ENCODE measurements around the gene NAT8L. TPM values are rescaled to one million over a fixed set of nuclear protein-coding genes. Genes with fewer than 3 reads are reported as not detected.

The NAT8L gene
- total and polyA plus RNA-seq, 9 donors, result 0.62 to 6.2 (median 2.2) TPM

DNA sequence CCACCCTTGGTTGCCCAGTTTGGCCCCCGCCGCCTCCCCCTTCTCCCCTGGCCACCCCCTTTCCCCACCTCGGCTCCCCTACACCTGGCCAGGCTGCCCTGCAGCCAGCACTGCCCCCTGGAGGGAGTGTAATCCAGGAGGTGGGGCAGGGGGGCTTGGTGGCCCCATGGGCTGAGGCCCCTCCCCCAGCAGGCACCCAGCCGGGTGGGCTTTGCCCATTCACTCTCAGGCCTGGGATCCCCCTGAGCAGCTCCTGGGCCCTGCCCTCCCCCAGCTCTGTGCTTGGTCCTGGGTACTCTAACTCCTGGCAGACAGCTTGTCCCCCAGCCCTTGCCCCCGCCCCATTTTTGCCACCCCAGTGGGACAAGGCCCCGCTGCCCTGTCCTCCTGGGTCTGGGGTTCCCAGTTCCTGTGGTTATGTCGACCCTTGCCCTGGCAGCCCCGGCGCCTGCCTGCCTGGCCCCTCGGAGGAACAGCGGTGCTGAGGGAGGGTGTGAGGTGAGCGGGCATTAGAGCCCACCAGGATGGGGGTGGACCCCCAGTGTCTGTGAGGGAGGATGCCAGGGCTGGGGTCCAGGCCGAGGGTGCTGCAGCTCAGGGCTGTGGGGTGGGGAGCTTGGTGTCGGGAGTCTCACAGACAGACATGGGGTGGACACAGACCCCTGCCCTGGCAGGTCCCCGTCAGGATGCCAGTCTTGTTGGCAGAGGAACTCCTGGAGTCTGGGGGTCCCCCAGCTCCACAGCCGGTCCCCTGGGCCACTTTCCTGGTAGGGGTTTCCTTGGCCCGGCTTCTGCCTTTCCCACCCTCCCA, 10.2 kb downstream of the NAT8L start:
- Histone ChIP-seq H3K4me3 (ENCODE audit: low read length) (no peak overlapping the region), H3K36me3 (ENCODE audit: control insufficient read depth, insufficient read depth, low read length) (no peaks in the 10 kb centered on the region), H3K27ac (ENCODE audit: low read length) (no peak overlapping the region), H3K4me1 (ENCODE audit: control insufficient read depth, insufficient read depth, low read length) (peaks cover 22% of the 10 kb centered on the region), H3K9me3 (replicated peaks; ENCODE audit: control insufficient read depth, low read depth, low read length) (no peaks in the 10 kb centered on the region), H3K27me3 (ENCODE audit: control insufficient read depth, insufficient read depth, low read length) (no peaks in the 10 kb centered on the region)
- 68% methylated on average over 9 of the region's 17 CpGs for WGBS (ENCODE audit: insufficient coverage)
- no peak for DNase-seq

DNA sequence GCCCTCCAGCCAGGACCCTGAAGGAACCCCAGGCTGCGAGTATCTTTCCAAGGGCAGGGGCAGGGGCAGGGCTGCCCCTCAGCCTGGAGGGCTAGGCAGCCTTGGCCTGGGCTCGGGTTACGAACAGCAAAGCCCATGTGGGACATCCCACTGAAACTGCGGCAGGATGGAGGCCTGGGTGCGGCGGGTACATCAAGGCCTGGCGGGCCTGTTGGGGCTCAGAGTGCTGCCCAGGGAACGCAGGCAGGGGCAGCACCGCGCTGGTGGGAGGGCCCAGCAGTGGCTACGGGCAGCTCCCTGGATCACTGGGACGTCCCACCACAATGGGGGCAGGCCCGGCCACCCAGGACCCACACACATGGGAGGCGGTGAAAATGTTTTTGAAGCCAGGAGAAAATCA, 10.9 kb downstream of the NAT8L start:
- WGBS (ENCODE audit: insufficient coverage), result 43% methylated on average over 10 of the region's 14 CpGs
- DNase-seq, result no peak
- H3K36me3 ChIP-seq (ENCODE audit: control insufficient read depth, insufficient read depth, low read length), result no peaks in the 10 kb centered on the region
- peaks cover 22% of the 10 kb centered on the region for H3K4me1 ChIP-seq (ENCODE audit: control insufficient read depth, insufficient read depth, low read length)
- H3K9me3 ChIP-seq (replicated peaks; ENCODE audit: control insufficient read depth, low read depth, low read length), result no peaks in the 10 kb centered on the region
- no peak overlapping the region for H3K27ac ChIP-seq (ENCODE audit: low read length)
- no peaks in the 10 kb centered on the region for H3K27me3 ChIP-seq (ENCODE audit: control insufficient read depth, insufficient read depth, low read length)
- no peak overlapping the region for H3K4me3 ChIP-seq (ENCODE audit: low read length)

GRCh38 chr4:2070421-2071251, 11.5 kb downstream of the NAT8L start:
- H3K36me3 ChIP-seq (ENCODE audit: control insufficient read depth, insufficient read depth, low read length), result no peaks in the 10 kb centered on the region
- H3K4me3 ChIP-seq (ENCODE audit: low read length), result no peak overlapping the region
- no peaks in the 10 kb centered on the region for H3K9me3 ChIP-seq (replicated peaks; ENCODE audit: control insufficient read depth, low read depth, low read length)
- H3K27ac ChIP-seq (ENCODE audit: low read length), result no peak overlapping the region
- 81% methylated on average over 14 of the region's 22 CpGs for WGBS (ENCODE audit: insufficient coverage)
- no peaks in the 10 kb centered on the region for H3K27me3 ChIP-seq (ENCODE audit: control insufficient read depth, insufficient read depth, low read length)
- DNase-seq, result no peak
- peaks cover 22% of the 10 kb centered on the region for H3K4me1 ChIP-seq (ENCODE audit: control insufficient read depth, insufficient read depth, low read length)

DNA sequence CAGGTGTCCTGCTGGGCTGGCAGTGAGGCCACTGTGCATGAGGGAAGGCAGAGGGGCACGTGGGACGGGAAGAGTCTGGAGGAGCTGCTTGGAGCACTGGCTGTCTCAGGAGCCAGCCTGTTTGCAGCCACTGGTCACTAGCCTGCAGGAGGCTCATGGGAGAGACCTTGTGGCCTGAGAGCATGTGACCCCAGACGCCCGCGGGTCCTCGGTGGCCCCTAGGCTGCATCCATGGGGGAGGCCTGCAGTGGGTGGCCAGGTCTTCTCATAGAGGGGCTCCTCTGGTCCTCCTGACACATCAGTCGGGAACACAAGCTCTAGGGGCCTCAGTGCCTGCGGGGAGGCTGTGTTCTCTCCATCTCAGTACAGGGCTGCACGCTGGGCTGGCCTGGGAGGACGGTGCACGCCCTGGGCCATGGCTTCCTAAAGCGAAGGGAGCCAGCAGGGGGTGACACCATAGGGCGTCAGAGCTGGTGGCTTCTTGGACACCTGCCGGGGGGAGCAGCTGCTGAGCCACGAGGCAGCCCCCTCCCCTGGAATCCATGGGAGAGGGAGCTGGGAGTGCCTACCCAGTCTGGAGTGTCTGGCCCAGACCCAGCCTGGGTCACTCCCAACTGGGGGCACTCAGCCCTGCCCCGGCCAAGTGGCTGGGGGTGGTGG, 12.3 kb downstream of the NAT8L start:
- Histone ChIP-seq H3K4me1 (ENCODE audit: control insufficient read depth, insufficient read depth, low read length) (peaks cover 22% of the 10 kb centered on the region), H3K9me3 (replicated peaks; ENCODE audit: control insufficient read depth, low read depth, low read length) (no peaks in the 10 kb centered on the region), H3K27me3 (ENCODE audit: control insufficient read depth, insufficient read depth, low read length) (no peaks in the 10 kb centered on the region), H3K27ac (ENCODE audit: low read length) (no peak overlapping the region), H3K4me3 (ENCODE audit: low read length) (no peak overlapping the region), H3K36me3 (ENCODE audit: control insufficient read depth, insufficient read depth, low read length) (no peaks in the 10 kb centered on the region)
- WGBS (ENCODE audit: insufficient coverage), result 52% methylated on average over 12 of the region's 16 CpGs
- peak; percentile 55 for DNase-seq

- Histone ChIP-seq H3K4me1 (ENCODE audit: control insufficient read depth, insufficient read depth, low read length) (peaks cover 22% of the 10 kb centered on the region), H3K4me3 (ENCODE audit: low read length) (no peak overlapping the region), H3K36me3 (ENCODE audit: control insufficient read depth, insufficient read depth, low read length) (no peaks in the 10 kb centered on the region), H3K9me3 (replicated peaks; ENCODE audit: control insufficient read depth, low read depth, low read length) (no peaks in the 10 kb centered on the region), H3K27me3 (ENCODE audit: control insufficient read depth, insufficient read depth, low read length) (no peaks in the 10 kb centered on the region), H3K27ac (ENCODE audit: low read length) (peak overlapping the region; percentile 3)
- DNase-seq, result no peak
- 69% methylated on average over 24 of the region's 28 CpGs for WGBS (ENCODE audit: insufficient coverage)
Measured at GRCh38 chr4:2071912-2072867, 13.1 kb downstream of the NAT8L start.

DNA sequence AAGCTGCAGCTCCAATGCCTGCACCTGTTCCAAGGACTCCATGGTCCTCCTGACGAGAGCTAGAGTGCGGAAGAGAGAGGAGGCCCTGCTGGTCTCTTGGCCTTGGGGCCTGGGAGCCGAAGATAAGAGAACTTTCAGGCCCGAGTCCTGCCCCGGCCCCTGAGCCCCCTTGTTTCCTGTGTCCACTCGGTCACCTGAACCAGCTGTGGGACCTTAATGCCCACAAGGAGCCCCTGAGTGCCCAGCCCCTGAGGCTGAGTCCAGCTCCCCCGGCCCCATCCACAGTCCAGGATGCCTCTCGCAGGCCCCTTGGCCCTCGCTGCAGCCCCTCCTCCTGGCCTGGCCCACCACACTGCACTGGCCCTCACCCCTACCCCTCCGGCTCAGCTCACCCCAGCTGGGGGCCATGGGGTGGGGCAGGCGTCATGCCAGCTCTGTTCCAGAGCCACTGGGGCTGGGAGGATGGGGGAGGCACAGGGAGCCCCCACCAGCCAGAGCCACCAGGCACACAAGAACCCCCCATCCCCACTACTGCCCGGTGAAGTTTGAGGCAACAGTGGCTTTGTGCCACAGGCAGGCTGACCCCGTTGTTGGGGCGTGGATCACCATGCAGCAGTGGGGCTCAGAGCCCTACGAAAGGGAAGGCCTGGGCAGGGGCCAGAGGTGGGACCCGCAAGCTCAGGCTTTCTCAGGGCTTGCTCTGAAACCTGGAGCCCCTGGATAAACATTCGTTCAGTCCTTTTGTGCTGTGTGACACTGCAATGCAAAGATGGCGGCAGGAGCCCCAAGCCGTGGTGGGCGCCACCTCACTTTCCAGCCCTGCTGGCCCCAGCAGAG, 14.1 kb downstream of the NAT8L start:
- WGBS (ENCODE audit: insufficient coverage), result 75% methylated on average over 15 of the region's 20 CpGs
- H3K27me3 ChIP-seq (ENCODE audit: control insufficient read depth, insufficient read depth, low read length), result no peaks in the 10 kb centered on the region

GRCh38 chr4:2073808-2074481, 14.8 kb downstream of the NAT8L start:
- no peak overlapping the region for H3K4me3 ChIP-seq (ENCODE audit: low read length)
- no peaks in the 10 kb centered on the region for H3K36me3 ChIP-seq (ENCODE audit: control insufficient read depth, insufficient read depth, low read length)
- peaks cover 26% of the 10 kb centered on the region for H3K4me1 ChIP-seq (ENCODE audit: control insufficient read depth, insufficient read depth, low read length)
- H3K27me3 ChIP-seq (ENCODE audit: control insufficient read depth, insufficient read depth, low read length), result no peaks in the 10 kb centered on the region
- DNase-seq, result no peak
- H3K27ac ChIP-seq (ENCODE audit: low read length), result no peak overlapping the region
- WGBS (ENCODE audit: insufficient coverage), result 76% methylated on average over 15 of the region's 20 CpGs
- H3K9me3 ChIP-seq (replicated peaks; ENCODE audit: control insufficient read depth, low read depth, low read length), result no peaks in the 10 kb centered on the region

More for the DNA sequence above, 14.1 kb downstream of the NAT8L start:
- H3K4me1 ChIP-seq (ENCODE audit: control insufficient read depth, insufficient read depth, low read length), result peaks cover 25% of the 10 kb centered on the region
- H3K27ac ChIP-seq (ENCODE audit: low read length), result no peak overlapping the region
- no peaks in the 10 kb centered on the region for H3K36me3 ChIP-seq (ENCODE audit: control insufficient read depth, insufficient read depth, low read length)
- no peak overlapping the region for H3K4me3 ChIP-seq (ENCODE audit: low read length)
- no peak for DNase-seq
- no peaks in the 10 kb centered on the region for H3K9me3 ChIP-seq (replicated peaks; ENCODE audit: control insufficient read depth, low read depth, low read length)

DNA sequence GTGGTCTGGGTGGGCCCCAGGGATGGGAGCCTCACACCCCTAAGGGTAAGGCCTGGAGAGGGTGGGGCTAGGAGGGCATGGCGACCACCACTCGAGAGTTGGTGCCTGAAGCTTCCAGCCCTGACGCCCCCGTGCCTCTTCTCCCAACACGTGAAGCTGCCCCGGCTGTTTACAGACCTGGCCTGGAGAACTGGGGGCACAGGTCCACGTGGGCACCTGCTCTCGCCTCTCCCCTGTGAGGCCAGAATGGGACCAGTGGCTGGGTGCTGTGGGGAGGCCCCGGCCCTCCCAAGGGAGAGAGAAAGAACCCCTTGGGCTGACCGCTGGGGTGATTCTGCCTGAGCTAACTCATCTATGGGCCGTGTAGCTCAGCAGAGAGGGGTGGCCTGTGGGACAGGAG, 15.5 kb downstream of the NAT8L start:
- H3K4me3 ChIP-seq (ENCODE audit: low read length), result no peak overlapping the region
- DNase-seq, result no peak
- 81% methylated on average over 11 of the region's 11 CpGs for WGBS (ENCODE audit: insufficient coverage)
- no peaks in the 10 kb centered on the region for H3K36me3 ChIP-seq (ENCODE audit: control insufficient read depth, insufficient read depth, low read length)
- no peak overlapping the region for H3K27ac ChIP-seq (ENCODE audit: low read length)
- no peaks in the 10 kb centered on the region for H3K9me3 ChIP-seq (replicated peaks; ENCODE audit: control insufficient read depth, low read depth, low read length)
- H3K27me3 ChIP-seq (ENCODE audit: control insufficient read depth, insufficient read depth, low read length), result no peaks in the 10 kb centered on the region
- peaks cover 26% of the 10 kb centered on the region for H3K4me1 ChIP-seq (ENCODE audit: control insufficient read depth, insufficient read depth, low read length)
